Liver (tissue), 9 donors: Measurements from ENCODE around the gene CZIB. TPM values are rescaled to one million over a fixed set of nuclear protein-coding genes. Genes with fewer than 3 reads are reported as not detected.
A peak's percentile ranks its signal among the peaks of the same experiment; 100 is the strongest.

Experiments
- DNase-seq: peaks from one replicate; pipeline ENCODE4 v3.0.0-alpha.2; 2017; ENCODE audit warnings: low spot score
- H3K27ac ChIP-seq, 2 donors: one replicate each; pipeline ENCODE4 v1.7.0; 2013; ENCODE audit warnings: inconsistent platforms in 2 of 2, low read length in 2 of 2, control low read depth in 1 of 2, low read depth in 1 of 2, mild to moderate bottlenecking in 1 of 2
- H3K27me3 ChIP-seq, 4 donors: one replicate each; pipeline versions ENCODE4 v1.6.1 to v1.7.0; 2013; ENCODE audit warnings: low read length in 3 of 4, inconsistent platforms in 1 of 4, mild to moderate bottlenecking in 1 of 4, moderate library complexity in 1 of 4; ENCODE audit not compliant: control insufficient read depth in 4 of 4, insufficient read depth in 4 of 4
- H3K36me3 ChIP-seq, 4 donors: one replicate each; pipeline versions ENCODE4 v1.6.1 to v1.7.0; 2013; ENCODE audit warnings: low read length in 3 of 4, mild to moderate bottlenecking in 3 of 4, low read depth in 1 of 4, moderate library complexity in 1 of 4; ENCODE audit not compliant: control insufficient read depth in 4 of 4, insufficient read depth in 3 of 4
- H3K4me1 ChIP-seq, 4 donors: one replicate each; pipeline versions ENCODE4 v1.6.1 to v1.7.0; 2013; ENCODE audit warnings: low read length in 3 of 4, mild to moderate bottlenecking in 3 of 4, moderate library complexity in 1 of 4; ENCODE audit not compliant: control insufficient read depth in 4 of 4, insufficient read depth in 4 of 4
- H3K4me3 ChIP-seq, 3 donors: one replicate each; pipeline versions ENCODE4 v1.6.1 to v1.7.0; 2013; ENCODE audit warnings: low read length in 3 of 3, control low read depth in 1 of 3, low read depth in 1 of 3, mild to moderate bottlenecking in 1 of 3
- H3K9ac ChIP-seq, 2 donors: one replicate each; pipeline ENCODE4 v1.7.0; 2013; ENCODE audit warnings: low read length in 2 of 2, mild to moderate bottlenecking in 2 of 2, moderate library complexity in 2 of 2, control low read depth in 1 of 2, low read depth in 1 of 2
- H3K9me3 ChIP-seq, 4 donors: one replicate each; pipeline versions ENCODE4 v1.6.1 to v1.7.0; 2013; ENCODE audit warnings: low read length in 3 of 4; ENCODE audit not compliant: control insufficient read depth in 4 of 4
- CTCF ChIP-seq: fragments of 150-350 bp; IDR thresholded peaks from 2 replicates; pipeline ENCODE4 v1.5.1; 2017; ENCODE audit warnings: improper control_type of control experiment, low read depth, low read length; ENCODE audit not compliant: missing input control
- EGR1 ChIP-seq, 2 donors: IDR thresholded peaks; 2 replicates each; pipeline ENCODE4 v1.6.1; 2016 to 2018; ENCODE audit warnings: antibody characterized with exemption in 2 of 2, low read depth in 2 of 2
- FOXA1 ChIP-seq: IDR thresholded peaks from 2 replicates; pipeline ENCODE4 v1.6.1; 2016; ENCODE audit warnings: antibody characterized with exemption
- FOXA2 ChIP-seq: IDR thresholded peaks from 2 replicates; pipeline ENCODE4 v1.6.1; 2016; ENCODE audit warnings: antibody characterized with exemption
- GABPA ChIP-seq, 2 donors: IDR thresholded peaks in 1 of 2; conservative IDR thresholded peaks in 1 of 2; 2 replicates each; pipeline ENCODE4 v1.6.1; 2016; ENCODE audit warnings: antibody characterized with exemption in 2 of 2, mild to moderate bottlenecking in 1 of 2, moderate library complexity in 1 of 2
- HNF4A ChIP-seq, 2 donors: conservative IDR thresholded peaks; 2 replicates each; pipeline ENCODE4 v1.6.1; 2016; ENCODE audit warnings: antibody characterized with exemption in 2 of 2, mild to moderate bottlenecking in 2 of 2
- HNF4G ChIP-seq: IDR thresholded peaks from 2 replicates; pipeline ENCODE4 v1.6.1; 2016; ENCODE audit warnings: antibody characterized with exemption
- JUND ChIP-seq, 2 donors: IDR thresholded peaks; 2 replicates each; pipeline ENCODE4 v1.6.1; 2016; ENCODE audit warnings: antibody characterized with exemption in 2 of 2
- NR2F2 ChIP-seq: IDR thresholded peaks from 2 replicates; pipeline ENCODE4 v1.6.1; 2016; ENCODE audit warnings: antibody characterized with exemption
- RAD21 ChIP-seq, 2 donors: IDR thresholded peaks; 2 replicates each; pipeline ENCODE4 v1.6.1; 2016; ENCODE audit warnings: antibody characterized with exemption in 2 of 2, mild to moderate bottlenecking in 2 of 2
- RXRA ChIP-seq, 2 donors: IDR thresholded peaks; 2 replicates each; pipeline ENCODE4 v1.6.1; 2017 to 2018; ENCODE audit warnings: antibody characterized with exemption in 2 of 2, mild to moderate bottlenecking in 1 of 2
- TAF1 ChIP-seq: conservative IDR thresholded peaks from 2 replicates; pipeline ENCODE4 v1.6.1; 2016; ENCODE audit warnings: antibody characterized with exemption, mild to moderate bottlenecking
- YY1 ChIP-seq: IDR thresholded peaks from 2 replicates; pipeline ENCODE4 v1.6.1; 2016; ENCODE audit warnings: antibody characterized with exemption, mild to moderate bottlenecking
- WGBS: extraction: QIAGEN DNeasy Blood & Tissue Kit; methylation state at CpG from one replicate; pipeline ENCODE4 v1.1.7; 2013; 5-methylcytosine and 5-hydroxymethylcytosine counted together
- polyA plus RNA-seq, 2 donors: library from polyadenylated mRNA; stranded (reverse) in 1 of 2; unstranded in 1 of 2; fragments of 200-250 nt in 1 of 2; fragments of >200 nt in 1 of 2; fragmentation: Nextera tagmentation in 1 of 2; extraction: Ambion mirVana in 1 of 2; gene quantifications; one replicate each; pipeline versions ENCODE4 v1.2.1 to v1.2.3, GENCODE V29; 2013 to 2015
- total RNA-seq, 2 donors: library from RNA; depleted of rRNA; stranded (reverse); fragments of >200 nt; gene quantifications; one replicate each; pipeline ENCODE4 v1.2.3, GENCODE V29; 2014
- TF ChIP-seq, protein P1 (sequence below): IDR thresholded peaks from 2 replicates; pipeline ENCODE4 v1.6.1; 2016; ENCODE audit warnings: antibody characterized with exemption, mild to moderate bottlenecking
- TF ChIP-seq, protein P2 (sequence below): IDR thresholded peaks from 2 replicates; pipeline ENCODE4 v1.6.1; 2016; ENCODE audit warnings: antibody characterized with exemption
- donor health status: healthy.
- donor health status: healthy.
- donor health status: healthy.
- donor health status: healthy.
- donor health status: healthy.

Gene CZIB
- total and polyA plus RNA-seq, 4 donors = 19.8 to 32.3 (median 25.4) TPM

DNA sequence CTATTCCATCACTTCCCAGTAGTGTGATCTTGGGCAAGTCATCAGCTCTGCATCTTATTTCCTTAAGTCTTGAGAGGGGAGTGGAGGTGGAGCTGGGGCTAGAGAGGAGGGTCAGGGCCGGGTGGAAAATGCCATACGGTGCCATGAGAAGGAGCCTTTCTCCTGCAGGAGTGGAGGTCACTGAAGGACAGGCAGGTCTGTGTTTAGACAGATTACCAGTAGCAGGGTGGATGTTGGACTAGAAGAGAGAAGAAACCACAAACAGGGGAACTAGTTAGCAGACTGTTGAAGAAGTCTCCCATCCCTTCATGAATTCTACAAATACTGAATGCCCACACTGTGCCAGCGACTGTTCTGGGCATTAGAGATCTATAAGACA is 37.7 kb downstream of the CZIB start:
- Histone ChIP-seq H3K9me3 (no peaks in the 10 kb centered on the region), H3K4me1 (peaks cover 21 to 47% (median 39%) of the 10 kb centered on the region in 4 donors), H3K27me3 (no peaks in the 10 kb centered on the region), H3K4me3 (no peak overlapping the region), H3K27ac (peak overlapping the region; percentile 79 to 82), H3K9ac (peak overlapping the region in 1 of 2 donors; percentile 50), H3K36me3 (no peaks in the 10 kb centered on the region)
- 46% methylated on average over 3 of the region's 3 CpGs for WGBS
- no peak for TF ChIP-seq TAF1
- DNase-seq = no peak

GRCh38 chr1:53182111-53182593 is 38.3 kb downstream of the CZIB start:
- 31% methylated on average over 16 of the region's 16 CpGs for WGBS
- DNase-seq = peak; percentile 85
- Histone ChIP-seq H3K36me3 (no peaks in the 10 kb centered on the region), H3K4me3 (no peak overlapping the region), H3K9me3 (no peaks in the 10 kb centered on the region), H3K9ac (peak overlapping the region in 1 of 2 donors; percentile 50), H3K27ac (peak overlapping the region; percentile 79 to 82), H3K4me1 (peaks cover 18 to 48% (median 42%) of the 10 kb centered on the region in 4 donors), H3K27me3 (no peaks in the 10 kb centered on the region)
- no peak for TF ChIP-seq YY1
- TF ChIP-seq NR2F2 = no peak
- TF ChIP-seq HNF4A (conservative IDR thresholded peaks at IDR 0.05) = peak in 1 of 2 donors; percentile 33
- no peak for TF ChIP-seq TAF1
- TF ChIP-seq, protein P1, sequence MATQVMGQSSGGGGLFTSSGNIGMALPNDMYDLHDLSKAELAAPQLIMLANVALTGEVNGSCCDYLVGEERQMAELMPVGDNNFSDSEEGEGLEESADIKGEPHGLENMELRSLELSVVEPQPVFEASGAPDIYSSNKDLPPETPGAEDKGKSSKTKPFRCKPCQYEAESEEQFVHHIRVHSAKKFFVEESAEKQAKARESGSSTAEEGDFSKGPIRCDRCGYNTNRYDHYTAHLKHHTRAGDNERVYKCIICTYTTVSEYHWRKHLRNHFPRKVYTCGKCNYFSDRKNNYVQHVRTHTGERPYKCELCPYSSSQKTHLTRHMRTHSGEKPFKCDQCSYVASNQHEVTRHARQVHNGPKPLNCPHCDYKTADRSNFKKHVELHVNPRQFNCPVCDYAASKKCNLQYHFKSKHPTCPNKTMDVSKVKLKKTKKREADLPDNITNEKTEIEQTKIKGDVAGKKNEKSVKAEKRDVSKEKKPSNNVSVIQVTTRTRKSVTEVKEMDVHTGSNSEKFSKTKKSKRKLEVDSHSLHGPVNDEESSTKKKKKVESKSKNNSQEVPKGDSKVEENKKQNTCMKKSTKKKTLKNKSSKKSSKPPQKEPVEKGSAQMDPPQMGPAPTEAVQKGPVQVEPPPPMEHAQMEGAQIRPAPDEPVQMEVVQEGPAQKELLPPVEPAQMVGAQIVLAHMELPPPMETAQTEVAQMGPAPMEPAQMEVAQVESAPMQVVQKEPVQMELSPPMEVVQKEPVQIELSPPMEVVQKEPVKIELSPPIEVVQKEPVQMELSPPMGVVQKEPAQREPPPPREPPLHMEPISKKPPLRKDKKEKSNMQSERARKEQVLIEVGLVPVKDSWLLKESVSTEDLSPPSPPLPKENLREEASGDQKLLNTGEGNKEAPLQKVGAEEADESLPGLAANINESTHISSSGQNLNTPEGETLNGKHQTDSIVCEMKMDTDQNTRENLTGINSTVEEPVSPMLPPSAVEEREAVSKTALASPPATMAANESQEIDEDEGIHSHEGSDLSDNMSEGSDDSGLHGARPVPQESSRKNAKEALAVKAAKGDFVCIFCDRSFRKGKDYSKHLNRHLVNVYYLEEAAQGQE = no peak
- no peak for TF ChIP-seq EGR1 (IDR thresholded peaks at IDR 0.05; ENCODE audit: low read depth in 2 of 2)
- no peak for TF ChIP-seq JUND (IDR thresholded peaks at IDR 0.05)
- peak in 1 of 2 donors; percentile 23 for TF ChIP-seq RXRA (IDR thresholded peaks at IDR 0.05)
- peak; percentile 80 for TF ChIP-seq CTCF
- TF ChIP-seq FOXA1 = no peak
- TF ChIP-seq RAD21 (IDR thresholded peaks at IDR 0.05) = peak; percentile 79 to 88

- H3K9me3 ChIP-seq = no peaks in the 10 kb centered on the region
- H3K4me1 ChIP-seq = peaks cover 23 to 59% (median 50%) of the 10 kb centered on the region in 4 donors
- no peak overlapping the region for H3K9ac ChIP-seq
- DNase-seq = no peak
- no peak overlapping the region for H3K4me3 ChIP-seq
- no peak for TF ChIP-seq FOXA1
- TF ChIP-seq, protein P2, sequence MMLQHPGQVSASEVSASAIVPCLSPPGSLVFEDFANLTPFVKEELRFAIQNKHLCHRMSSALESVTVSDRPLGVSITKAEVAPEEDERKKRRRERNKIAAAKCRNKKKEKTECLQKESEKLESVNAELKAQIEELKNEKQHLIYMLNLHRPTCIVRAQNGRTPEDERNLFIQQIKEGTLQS = no peak
- TF ChIP-seq RXRA (IDR thresholded peaks at IDR 0.05) = no peak
- no peak for TF ChIP-seq CTCF
- TF ChIP-seq TAF1 = no peak
- TF ChIP-seq HNF4A (conservative IDR thresholded peaks at IDR 0.05) = no peak
- TF ChIP-seq GABPA (IDR thresholded peaks at IDR 0.05 in 1 of 2, conservative IDR thresholded peaks at IDR 0.05 in 1 of 2) = no peak
- no peak for TF ChIP-seq NR2F2
- TF ChIP-seq HNF4G = no peak
- no peak for TF ChIP-seq FOXA2
- TF ChIP-seq RAD21 (IDR thresholded peaks at IDR 0.05) = no peak
- TF ChIP-seq EGR1 (IDR thresholded peaks at IDR 0.05; ENCODE audit: low read depth in 2 of 2) = no peak
- H3K36me3 ChIP-seq = no peaks in the 10 kb centered on the region
- H3K27me3 ChIP-seq = no peaks in the 10 kb centered on the region
- WGBS = 98% methylated on average over 5 of the region's 5 CpGs
- no peak overlapping the region for H3K27ac ChIP-seq
Measured at GRCh38 chr1:53180951-53181350, 39.5 kb downstream of the CZIB start.
